Measurements from ENCODE around the gene FLII.

Gene FLII

GRCh38 chr17:18261146-18261515, 2.6 kb upstream of the FLII start:
- peak; percentile 87 for FAIRE-seq
- DNase-seq (ENCODE audit: insufficient read length, low spot score): peak; percentile 85

DNA sequence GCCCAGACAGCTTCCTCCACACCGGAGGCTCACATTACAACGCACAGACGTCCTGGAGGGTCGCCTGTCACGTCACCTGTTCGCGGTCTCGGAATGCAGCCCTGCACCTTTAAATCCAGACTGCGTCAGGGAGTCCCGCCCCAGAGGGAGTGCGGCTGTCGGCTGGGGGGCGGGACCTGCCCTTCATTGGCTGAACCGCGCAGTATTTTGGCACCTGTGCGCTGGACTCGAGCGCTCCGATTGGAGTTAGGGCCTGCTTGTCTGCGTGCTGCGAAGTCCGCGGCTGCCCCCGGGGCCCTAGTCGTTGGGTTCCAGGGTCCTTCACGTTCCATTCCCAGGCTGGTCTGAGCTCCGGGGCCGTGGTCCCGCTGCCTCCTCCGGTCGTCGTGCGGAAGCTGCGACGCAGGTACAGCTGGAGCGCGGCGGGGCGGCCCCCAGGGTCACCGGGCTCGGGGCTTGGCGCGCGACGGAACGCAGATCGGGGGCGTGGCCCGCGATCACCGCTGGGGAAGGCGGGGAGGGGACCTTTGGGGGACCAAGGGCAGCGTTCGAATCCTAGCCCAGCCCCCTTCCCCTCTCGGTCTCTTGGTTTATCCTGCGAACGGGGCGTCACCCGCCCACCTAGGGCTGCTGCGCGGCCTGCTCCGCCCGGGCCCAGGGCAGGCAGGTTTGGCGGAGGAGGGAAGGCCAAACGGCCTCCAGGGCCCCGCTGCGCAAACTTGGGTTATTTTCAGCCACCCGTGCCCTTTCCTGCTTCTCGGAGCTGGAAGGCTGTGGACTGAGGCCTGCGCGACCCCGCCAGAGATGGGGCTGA, 2.0 kb upstream of the FLII start, which contains the start of gene MIEF2:
Gene MIEF2 (plus strand): TSS at position 331 of the 814 bp plus-strand sequence. CDS start 2,059 bp downstream, outside the sequence.
- DNase-seq (ENCODE audit: insufficient read length, low spot score) (peak; percentile 100), FAIRE-seq (peak; percentile 98)

DNA sequence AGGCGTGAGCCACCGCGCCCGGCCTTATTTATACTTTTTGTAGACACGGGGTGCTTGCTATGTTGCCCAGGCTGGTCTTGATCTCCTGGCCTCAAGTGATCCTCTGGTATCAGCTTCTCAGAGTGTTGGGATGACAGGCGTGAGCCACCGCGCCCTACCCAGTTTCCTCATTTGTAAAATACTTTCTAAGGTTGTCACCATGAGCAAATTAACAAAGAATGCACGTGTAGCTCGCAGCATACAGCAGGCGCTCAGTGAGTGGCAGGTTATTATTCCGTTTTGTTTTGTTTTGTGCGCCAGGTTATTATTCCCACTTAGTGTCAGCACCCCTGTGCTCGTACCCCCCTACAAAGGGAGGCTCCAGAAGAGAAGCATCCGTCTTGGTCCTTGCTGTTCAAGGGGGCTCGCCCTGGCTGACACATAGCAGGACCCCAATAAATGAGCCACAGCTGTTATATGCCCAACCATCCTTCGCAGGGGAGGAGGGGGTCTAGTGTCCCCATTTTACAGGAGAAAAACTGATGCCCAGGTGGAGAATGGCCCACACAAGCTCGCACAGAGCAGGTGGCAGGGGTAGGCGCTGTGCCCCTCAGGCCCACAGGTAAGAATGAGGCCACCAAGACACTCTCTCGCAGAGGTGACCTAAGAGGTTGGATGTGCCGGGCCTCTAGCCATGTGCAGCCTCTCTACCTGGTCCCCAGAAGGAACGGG, 1.2 kb upstream of the FLII start:
- no peak for DNase-seq (ENCODE audit: insufficient read length, low spot score)

GRCh38 chr17:18257982-18258355, 569 bp downstream of the FLII start:
- peak; percentile 93 for DNase-seq (ENCODE audit: insufficient read length, low spot score)
- no peak for FAIRE-seq

More for the DNA sequence above, 1.2 kb upstream of the FLII start:
- FAIRE-seq: peak; percentile 82

- no peak for FAIRE-seq
- DNase-seq (ENCODE audit: insufficient read length, low spot score): peak; percentile 82
These were observed 1.1 kb downstream of the FLII start for GRCh38 chr17:18257268-18257981.

GRCh38 chr17:18256776-18257175, 1.8 kb downstream of the FLII start:
- FAIRE-seq (peak; percentile 84), DNase-seq (ENCODE audit: insufficient read length, low spot score) (no peak)

- DNase-seq (ENCODE audit: insufficient read length, low spot score) (no peak), FAIRE-seq (peak; percentile 75)
These were observed 2.2 kb downstream of the FLII start for GRCh38 chr17:18256351-18256750.

DNA sequence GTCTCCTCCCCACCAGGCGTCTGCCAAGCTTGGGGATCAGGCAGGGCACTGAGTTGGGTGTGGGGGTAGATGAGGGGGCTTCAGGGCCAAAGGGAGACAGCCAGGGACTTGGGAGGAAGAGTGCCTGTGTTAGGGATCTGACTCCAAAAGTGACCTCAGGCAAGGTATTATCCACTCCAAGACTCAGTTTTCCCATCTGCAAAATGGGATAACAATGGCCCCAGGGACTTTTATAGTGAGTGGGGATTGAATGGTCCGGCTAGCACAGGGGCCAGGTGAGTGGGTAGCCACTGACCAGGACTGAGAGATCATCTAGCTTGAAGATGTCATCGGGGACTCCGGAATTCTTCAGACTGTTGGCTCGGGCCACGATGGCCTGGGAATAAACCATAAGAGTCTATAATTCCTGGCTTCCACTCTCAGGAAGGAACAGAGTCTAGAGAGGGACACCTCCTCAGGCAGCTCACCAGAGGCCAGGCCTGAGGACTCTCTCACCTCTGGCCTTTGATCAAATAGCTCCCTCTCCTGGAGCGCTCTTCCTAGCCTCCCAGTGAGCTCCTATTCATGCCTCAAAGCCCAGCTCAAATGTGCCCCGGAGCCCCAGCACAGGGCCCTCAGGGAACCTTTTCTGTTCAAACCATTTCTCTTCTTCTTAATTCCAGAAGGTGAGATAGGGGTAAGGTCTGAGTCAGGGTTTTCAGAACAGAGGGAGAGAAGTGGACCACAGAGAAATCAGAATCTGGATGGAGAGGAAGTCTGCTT, 3.5 kb downstream of the FLII start:
- FAIRE-seq (no peak), DNase-seq (ENCODE audit: insufficient read length, low spot score) (no peak)

DNA sequence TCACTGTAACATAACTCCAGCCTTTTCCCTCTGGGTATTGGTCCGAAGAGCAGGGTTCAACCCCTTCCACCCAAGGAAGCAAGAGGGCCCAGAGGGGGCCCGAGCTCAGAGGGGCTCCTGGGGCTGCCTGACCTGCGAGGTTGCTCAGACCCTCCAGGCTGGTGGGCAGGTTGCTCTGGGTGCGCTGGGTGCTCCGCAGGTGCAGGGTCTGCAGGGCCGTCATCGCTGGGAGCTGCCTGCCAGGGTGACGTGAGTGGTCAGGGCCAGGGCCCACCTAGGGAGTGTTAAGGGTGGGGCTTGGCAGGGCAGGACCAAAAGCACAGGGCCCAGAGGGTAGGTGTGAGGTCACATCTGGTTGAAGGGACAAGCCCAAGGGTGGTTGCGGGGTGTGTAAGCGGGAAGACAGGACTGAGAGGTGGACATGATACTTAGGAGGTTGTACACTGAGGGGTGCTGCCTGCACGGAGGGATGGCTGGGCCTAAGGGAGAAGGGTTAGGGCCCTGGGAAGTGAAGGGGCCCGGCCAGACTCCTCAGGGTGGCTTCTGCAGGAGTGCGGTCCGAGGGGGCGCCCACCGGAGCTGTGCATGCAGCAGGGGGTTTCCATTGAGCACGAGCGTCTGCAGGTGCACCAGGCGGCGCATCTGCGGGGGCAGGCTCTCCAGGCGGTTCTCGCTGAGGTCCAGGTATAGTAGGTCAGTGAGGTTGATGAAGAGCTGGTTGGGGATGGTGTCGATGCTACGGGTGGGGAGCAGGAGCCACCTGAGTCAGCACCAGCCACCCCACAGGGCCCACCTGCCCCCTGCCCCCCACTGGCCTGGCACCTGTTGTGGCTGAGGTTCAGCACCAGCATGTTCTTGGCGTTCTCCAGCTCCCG, 4.4 kb downstream of the FLII start:
- no peak for DNase-seq (ENCODE audit: insufficient read length, low spot score)
- FAIRE-seq: peak; percentile 49

GRCh38 chr17:18253187-18253884, 5.2 kb downstream of the FLII start:
- DNase-seq (ENCODE audit: insufficient read length, low spot score) (no peak), FAIRE-seq (peak; percentile 48)

DNA sequence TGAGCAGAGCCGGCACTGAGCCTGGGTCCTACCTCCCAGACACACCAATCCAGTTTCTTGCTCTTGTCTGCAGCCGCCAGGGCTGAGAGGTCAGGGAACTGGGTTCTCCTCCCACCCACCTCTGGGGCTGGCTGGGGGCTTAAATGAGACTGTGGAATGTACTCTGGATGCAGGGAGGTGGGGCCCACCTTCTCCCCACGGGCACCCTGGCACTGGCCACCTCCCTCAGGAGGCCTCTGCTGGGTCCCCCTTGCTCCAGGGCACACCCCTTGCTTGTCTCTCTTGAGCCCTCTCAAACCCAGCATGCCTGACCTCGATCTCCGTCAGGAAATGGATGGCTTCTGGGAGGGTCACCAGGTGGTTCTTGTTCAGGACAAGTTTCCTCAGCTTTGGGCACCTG, 6.4 kb downstream of the FLII start:
- no peak for DNase-seq (ENCODE audit: insufficient read length, low spot score)
- no peak for FAIRE-seq

DNA sequence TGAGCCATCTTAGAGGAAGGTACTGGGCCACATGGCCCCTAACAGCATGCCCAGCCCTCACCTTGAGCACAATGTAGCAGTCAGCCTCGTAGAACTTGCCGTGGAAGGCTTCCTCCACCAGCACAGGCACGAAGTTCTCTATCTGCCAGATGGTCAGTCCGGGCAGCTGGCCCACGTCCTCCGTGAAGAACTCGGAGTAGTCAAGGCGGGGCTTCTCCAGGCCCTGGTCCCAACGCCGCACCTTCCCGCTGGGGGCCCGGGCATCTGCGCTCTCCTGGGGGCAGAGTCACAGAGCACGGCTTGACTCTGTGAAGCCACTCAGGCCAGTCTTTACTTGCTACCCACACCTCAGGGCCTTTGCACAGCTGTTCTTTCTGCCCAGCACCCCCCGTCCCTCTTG, 7.3 kb downstream of the FLII start:
- peak; percentile 52 for FAIRE-seq

GRCh38 chr17:18250708-18251107, 7.8 kb downstream of the FLII start:
- no peak for DNase-seq (ENCODE audit: insufficient read length, low spot score)
- FAIRE-seq: no peak

More for the DNA sequence above, 7.3 kb downstream of the FLII start:
- DNase-seq (ENCODE audit: insufficient read length, low spot score): no peak

DNA sequence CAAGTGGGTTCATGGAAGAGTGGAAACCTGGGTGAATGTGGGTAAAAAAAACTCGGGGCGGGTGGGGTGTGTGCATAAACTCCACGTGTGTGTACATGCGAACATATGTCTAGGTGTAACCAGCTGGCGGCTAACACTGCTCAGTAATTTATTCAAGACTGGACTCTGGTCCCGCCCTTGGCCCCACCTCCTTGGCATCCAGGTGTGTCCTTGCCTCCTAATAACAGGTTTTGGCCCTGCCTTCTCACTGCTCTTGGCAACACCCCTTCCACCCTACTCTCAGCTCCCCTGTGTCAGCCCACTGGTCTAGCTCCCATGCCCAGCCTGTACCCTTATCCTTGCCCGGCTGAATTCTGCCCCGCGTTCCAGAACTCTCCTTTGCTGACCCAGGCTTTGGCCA, 8.3 kb downstream of the FLII start:
- peak; percentile 63 for FAIRE-seq
- DNase-seq (ENCODE audit: insufficient read length, low spot score): no peak

DNA sequence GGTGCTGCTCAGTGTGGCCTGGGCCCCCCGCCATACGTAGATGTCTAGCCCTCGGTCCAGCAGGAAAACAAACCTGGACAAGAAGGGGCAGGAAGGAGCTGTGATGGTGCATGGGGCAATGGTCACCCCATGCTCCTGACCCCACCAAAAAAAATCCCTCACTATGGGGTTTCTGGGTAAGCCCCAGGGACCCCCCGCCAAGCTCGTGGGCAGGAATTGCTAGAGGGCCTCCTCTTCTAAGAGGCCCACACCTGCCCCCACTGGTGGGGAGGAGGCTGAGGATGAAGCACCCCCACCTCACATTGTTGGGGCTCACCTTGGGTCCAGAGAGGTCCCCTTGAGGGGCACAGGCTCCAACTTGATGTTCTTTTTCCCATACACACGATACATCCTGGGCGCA, 9.7 kb downstream of the FLII start:
- peak; percentile 57 for FAIRE-seq
- no peak for DNase-seq (ENCODE audit: insufficient read length, low spot score)

GRCh38 chr17:18248300-18248731, 10.2 kb downstream of the FLII start:
- DNase-seq (ENCODE audit: insufficient read length, low spot score) (peak; percentile 96), FAIRE-seq (peak; percentile 96)

GRCh38 chr17:18247613-18248001, 10.9 kb downstream of the FLII start:
- FAIRE-seq (peak; percentile 33), DNase-seq (ENCODE audit: insufficient read length, low spot score) (no peak)

- peak; percentile 60 for FAIRE-seq
- no peak for DNase-seq (ENCODE audit: insufficient read length, low spot score)
These were observed 11.5 kb downstream of the FLII start for GRCh38 chr17:18246880-18247612.
